ENCODE data around the gene BCKDHA. TPM values are rescaled to one million over a fixed set of nuclear protein-coding genes. Genes with fewer than 3 reads are reported as not detected.

Gene BCKDHA
- total and polyA plus RNA-seq, 2 of the 4 experiments (the other 2 are of a cell fraction), result 7.6 to 7.7 TPM

DNA sequence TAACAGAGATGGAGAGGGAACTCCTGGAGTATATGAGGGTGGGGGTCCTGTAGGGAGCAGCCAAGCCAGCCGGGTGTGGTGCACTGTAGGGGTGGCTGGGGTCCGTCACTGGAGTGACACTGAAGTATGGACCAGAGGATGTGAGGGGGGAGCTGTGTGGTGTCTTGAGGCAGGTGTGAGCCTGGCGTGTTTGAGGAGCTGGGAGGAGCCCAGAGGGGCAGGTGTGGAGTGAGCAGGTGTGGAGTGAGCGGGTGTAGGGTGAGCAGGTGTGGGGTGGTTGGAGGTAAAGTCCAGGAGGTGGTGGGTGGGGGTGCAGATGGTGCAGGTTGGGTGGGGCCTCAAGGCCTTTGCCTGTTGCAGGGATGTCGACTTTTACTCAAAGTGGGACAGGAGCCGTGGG is 23.7 kb downstream of the BCKDHA start:
- dilution Hi-C loops (cut with HindIII; ENCODE audit: low sequenced_read_pairs, unreplicated experiment) (no loop called here), in situ Hi-C loops (cut with MboI; ENCODE audit: low sequenced_read_pairs) (no loop called here), intact Hi-C loops (cut with micrococcal nuclease) (loop anchor here (10.0 kb wide), 1 partner anchor 217 kb away; no protein-coding TSS in a partner anchor)
- Histone ChIP-seq H3K27ac (ENCODE audit: insufficient read depth, low read length) (no peak overlapping the region), H3K36me3 (ENCODE audit: control insufficient read depth, insufficient read depth, low read length) (peaks cover 54% of the 10 kb centered on the region), H3K9me1 (ENCODE audit: insufficient read depth, low read length) (no peaks in the 10 kb centered on the region; the same call in 1 of the 2 replicates), H3K4me3 (ENCODE audit: insufficient read depth, low read depth, low read length) (no peak overlapping the region), H3K4ac (ENCODE audit: low read depth, low read length) (no peak overlapping the region), H2AK9ac (replicated peaks; ENCODE audit: low read depth, low read length, poor library complexity) (no peak overlapping the region), H3K9me3 (ENCODE audit: control insufficient read depth, insufficient read depth, low read length) (no peaks in the 10 kb centered on the region), H3K18ac (ENCODE audit: low read depth, low read length) (no peak overlapping the region), H3K4me2 (ENCODE audit: low read depth, low read length) (no peak overlapping the region), H3K4me1 (ENCODE audit: control insufficient read depth, insufficient read depth, low read length) (no peaks in the 10 kb centered on the region), H3K56ac (ENCODE audit: extremely low read depth, insufficient read depth, low read length) (no peak overlapping the region), H3K9ac (ENCODE audit: low read depth, low read length) (no peak overlapping the region), H4K5ac (ENCODE audit: low read depth, low read length) (no peak overlapping the region), H2BK120ac (ENCODE audit: low read depth, low read length) (no peak overlapping the region), H4K20me1 (ENCODE audit: insufficient read depth, low read length) (no peaks in the 10 kb centered on the region), H4K91ac (ENCODE audit: insufficient read depth, low read depth, low read length) (no peak overlapping the region), H3K14ac (replicated peaks; ENCODE audit: low read depth, low read length) (no peak overlapping the region), H2AFZ (replicated peaks; ENCODE audit: low read length, poor library complexity) (no peak overlapping the region), H4K8ac (ENCODE audit: low read depth in 2 of 2, low read length in 2 of 2) (no peak overlapping the region), H3K79me1 (ENCODE audit: low read depth in 1 of 2, low read length in 2 of 2) (no peaks in the 10 kb centered on the region), H3K23ac (ENCODE audit: low read depth, low read length) (no peak overlapping the region), H2BK20ac (ENCODE audit: low read depth, low read length) (no peak overlapping the region), H2BK15ac (ENCODE audit: low read depth, low read length) (no peak overlapping the region), H2AK5ac (ENCODE audit: low read depth, low read length) (no peak overlapping the region), H2BK5ac (ENCODE audit: low read depth, low read length, poor library complexity, severe bottlenecking) (no peak overlapping the region), H3K27me3 (ENCODE audit: control insufficient read depth, insufficient read depth, low read length) (no peaks in the 10 kb centered on the region)
- POLR2A ChIA-PET (ENCODE audit: unreplicated experiment), result no interaction called here
- no TSS peak for BruUV-seq (replicated peaks)
- no peak for DNase-seq
- TF ChIP-seq RFX5 (IDR thresholded peaks at IDR 0.05; ENCODE audit: low read depth, low read length) (no peak), FOS (IDR thresholded peaks at IDR 0.05; ENCODE audit: low read depth, low read length) (no peak), POLR2A (IDR thresholded peaks at IDR 0.05; ENCODE audit: low read depth, low read length) (no peak), SMC3 (IDR thresholded peaks at IDR 0.05; ENCODE audit: low read depth, low read length) (no peak), MAFK (IDR thresholded peaks at IDR 0.05; ENCODE audit: low read depth, low read length) (no peak), MAZ (IDR thresholded peaks at IDR 0.05; ENCODE audit: borderline replicate concordance, low read depth, low read length) (no peak), CEBPB (IDR thresholded peaks at IDR 0.05; ENCODE audit: low read depth, low read length) (no peak), RCOR1 (IDR thresholded peaks at IDR 0.05; ENCODE audit: insufficient replicate concordance, low read length) (no peak), CHD1 (IDR thresholded peaks at IDR 0.05; ENCODE audit: low read depth, low read length) (no peak)
- TF ChIP-seq, protein P1, sequence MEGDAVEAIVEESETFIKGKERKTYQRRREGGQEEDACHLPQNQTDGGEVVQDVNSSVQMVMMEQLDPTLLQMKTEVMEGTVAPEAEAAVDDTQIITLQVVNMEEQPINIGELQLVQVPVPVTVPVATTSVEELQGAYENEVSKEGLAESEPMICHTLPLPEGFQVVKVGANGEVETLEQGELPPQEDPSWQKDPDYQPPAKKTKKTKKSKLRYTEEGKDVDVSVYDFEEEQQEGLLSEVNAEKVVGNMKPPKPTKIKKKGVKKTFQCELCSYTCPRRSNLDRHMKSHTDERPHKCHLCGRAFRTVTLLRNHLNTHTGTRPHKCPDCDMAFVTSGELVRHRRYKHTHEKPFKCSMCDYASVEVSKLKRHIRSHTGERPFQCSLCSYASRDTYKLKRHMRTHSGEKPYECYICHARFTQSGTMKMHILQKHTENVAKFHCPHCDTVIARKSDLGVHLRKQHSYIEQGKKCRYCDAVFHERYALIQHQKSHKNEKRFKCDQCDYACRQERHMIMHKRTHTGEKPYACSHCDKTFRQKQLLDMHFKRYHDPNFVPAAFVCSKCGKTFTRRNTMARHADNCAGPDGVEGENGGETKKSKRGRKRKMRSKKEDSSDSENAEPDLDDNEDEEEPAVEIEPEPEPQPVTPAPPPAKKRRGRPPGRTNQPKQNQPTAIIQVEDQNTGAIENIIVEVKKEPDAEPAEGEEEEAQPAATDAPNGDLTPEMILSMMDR (conservative IDR thresholded peaks at IDR 0.05; ENCODE audit: low read depth, low read length), result no peak
- TF ChIP-seq, protein P2, sequence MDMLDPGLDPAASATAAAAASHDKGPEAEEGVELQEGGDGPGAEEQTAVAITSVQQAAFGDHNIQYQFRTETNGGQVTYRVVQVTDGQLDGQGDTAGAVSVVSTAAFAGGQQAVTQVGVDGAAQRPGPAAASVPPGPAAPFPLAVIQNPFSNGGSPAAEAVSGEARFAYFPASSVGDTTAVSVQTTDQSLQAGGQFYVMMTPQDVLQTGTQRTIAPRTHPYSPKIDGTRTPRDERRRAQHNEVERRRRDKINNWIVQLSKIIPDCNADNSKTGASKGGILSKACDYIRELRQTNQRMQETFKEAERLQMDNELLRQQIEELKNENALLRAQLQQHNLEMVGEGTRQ (IDR thresholded peaks at IDR 0.05; ENCODE audit: low read depth, low read length), result no peak
- TF ChIP-seq, protein P3, sequence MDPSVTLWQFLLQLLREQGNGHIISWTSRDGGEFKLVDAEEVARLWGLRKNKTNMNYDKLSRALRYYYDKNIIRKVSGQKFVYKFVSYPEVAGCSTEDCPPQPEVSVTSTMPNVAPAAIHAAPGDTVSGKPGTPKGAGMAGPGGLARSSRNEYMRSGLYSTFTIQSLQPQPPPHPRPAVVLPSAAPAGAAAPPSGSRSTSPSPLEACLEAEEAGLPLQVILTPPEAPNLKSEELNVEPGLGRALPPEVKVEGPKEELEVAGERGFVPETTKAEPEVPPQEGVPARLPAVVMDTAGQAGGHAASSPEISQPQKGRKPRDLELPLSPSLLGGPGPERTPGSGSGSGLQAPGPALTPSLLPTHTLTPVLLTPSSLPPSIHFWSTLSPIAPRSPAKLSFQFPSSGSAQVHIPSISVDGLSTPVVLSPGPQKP (IDR thresholded peaks at IDR 0.05; ENCODE audit: borderline replicate concordance, low read depth, low read length), result no peak
- ATAC-seq (ENCODE audit: low read depth), result no peak
- CTCF ChIA-PET, result no interaction called here
- 100% methylated on average over 3 of the region's 6 CpGs; no CpG with 5 or more reads in 1 of the 2 experiments for WGBS, 2 experiments (ENCODE audit: extremely low coverage in 2 of 2, insufficient read length in 1 of 2)
